ENCODE results near the gene AFMID. TPM values are rescaled to one million over a fixed set of nuclear protein-coding genes. Genes with fewer than 3 reads are reported as not detected.

The AFMID gene
- polyA plus RNA-seq, 1 experiment: 28.0 TPM

DNA sequence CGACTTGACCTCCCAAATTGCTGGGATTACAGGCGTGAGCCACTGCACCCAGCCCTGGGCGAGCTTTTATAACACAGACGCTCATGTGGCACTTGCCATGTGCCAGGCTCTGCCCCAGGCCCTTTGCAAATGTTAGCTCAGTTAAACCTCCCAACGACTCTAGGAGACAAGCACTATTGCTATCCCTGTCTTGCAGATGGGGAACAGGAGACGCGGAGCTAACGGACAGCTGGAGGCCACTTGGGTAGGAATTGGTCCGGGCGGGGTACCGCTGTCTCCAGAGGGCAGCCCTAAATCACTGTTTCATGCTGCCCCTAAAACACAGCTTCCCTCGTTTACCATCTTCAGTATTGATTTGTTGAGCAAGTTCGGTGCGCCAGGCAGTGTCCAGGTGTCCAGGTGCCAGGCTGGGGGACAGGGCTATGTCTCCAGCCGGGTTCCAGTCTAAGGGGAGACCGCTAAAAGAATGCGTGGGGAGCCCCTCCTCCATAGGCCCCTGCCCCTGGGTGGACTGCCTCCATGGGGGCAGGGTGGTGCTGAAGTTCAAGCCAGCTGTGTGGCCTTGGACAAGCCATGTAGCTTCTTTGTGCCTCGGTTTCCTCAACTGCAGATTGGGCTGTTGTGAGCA, 68.0 kb downstream of the AFMID start:
- Histone ChIP-seq H3K36me3 (ENCODE audit: control insufficient read depth, insufficient read depth, low read length) (no peaks in the 10 kb centered on the region), H3K27me3 (ENCODE audit: control insufficient read depth, insufficient read depth, low read length) (peaks cover 2% of the 10 kb centered on the region), H3K4me3 (ENCODE audit: low read depth, low read length) (no peak overlapping the region)
- no peak for DNase-seq (ENCODE audit: low read depth)
- TF ChIP-seq, protein P1, sequence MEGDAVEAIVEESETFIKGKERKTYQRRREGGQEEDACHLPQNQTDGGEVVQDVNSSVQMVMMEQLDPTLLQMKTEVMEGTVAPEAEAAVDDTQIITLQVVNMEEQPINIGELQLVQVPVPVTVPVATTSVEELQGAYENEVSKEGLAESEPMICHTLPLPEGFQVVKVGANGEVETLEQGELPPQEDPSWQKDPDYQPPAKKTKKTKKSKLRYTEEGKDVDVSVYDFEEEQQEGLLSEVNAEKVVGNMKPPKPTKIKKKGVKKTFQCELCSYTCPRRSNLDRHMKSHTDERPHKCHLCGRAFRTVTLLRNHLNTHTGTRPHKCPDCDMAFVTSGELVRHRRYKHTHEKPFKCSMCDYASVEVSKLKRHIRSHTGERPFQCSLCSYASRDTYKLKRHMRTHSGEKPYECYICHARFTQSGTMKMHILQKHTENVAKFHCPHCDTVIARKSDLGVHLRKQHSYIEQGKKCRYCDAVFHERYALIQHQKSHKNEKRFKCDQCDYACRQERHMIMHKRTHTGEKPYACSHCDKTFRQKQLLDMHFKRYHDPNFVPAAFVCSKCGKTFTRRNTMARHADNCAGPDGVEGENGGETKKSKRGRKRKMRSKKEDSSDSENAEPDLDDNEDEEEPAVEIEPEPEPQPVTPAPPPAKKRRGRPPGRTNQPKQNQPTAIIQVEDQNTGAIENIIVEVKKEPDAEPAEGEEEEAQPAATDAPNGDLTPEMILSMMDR (IDR thresholded peaks at IDR 0.05; ENCODE audit: insufficient read depth, low read depth, low read length): no peak
- ChIA-PET CTCF (interaction anchor here (1.5 kb wide), 1 partner anchor 105 kb away, joined by 3 read pairs; the partner anchor contains the start of gene SOCS3), POLR2A (interaction anchor here (0.5 to 0.6 kb wide), 2 partner anchors 50 to 86 kb away, joined by 3 to 9 read pairs; no protein-coding TSS in a partner anchor)

DNA sequence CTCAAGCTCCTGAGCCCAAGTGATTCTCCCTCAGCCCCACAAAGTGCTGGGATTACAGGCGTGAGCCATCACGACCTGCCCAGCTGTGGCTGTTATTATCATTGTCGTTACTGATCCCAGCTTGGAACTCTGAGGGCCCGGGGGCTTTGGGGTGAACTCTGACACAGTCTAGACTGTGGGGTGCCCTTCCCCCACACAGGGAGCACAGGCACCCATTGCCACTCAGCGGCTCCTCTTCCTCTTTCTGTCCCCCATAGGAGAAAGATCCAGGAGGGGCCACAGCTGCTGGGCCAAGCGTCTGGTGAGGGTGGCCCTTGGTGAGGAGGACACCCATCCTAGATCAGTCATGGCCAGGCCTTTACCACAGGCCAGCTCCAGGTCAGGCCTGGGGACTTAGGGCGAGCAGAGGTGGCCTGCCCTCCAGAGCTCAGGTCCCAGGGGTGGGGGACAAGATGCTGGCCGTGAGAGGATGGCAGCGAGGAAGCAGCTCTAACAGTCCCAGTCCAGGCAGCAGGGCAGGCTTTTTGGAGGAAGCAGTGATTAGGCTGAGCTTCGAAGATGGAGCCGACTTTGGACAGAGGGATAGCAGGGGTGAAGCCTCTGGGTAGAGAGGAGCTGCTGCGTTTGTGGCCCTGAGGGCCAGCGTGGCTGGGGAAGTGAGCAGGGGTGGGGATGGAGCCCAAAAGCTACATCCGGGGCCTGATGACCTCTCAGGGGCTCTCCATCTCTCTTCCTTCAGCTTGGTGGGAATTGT, 69.0 kb downstream of the AFMID start:
- TF ChIP-seq, protein P1 (IDR thresholded peaks at IDR 0.05; ENCODE audit: insufficient read depth, low read depth, low read length): no peak
- H3K27me3 ChIP-seq (ENCODE audit: control insufficient read depth, insufficient read depth, low read length): peaks cover 2% of the 10 kb centered on the region; the same call in 1 of the 2 replicates
- ChIA-PET POLR2A (interaction anchor here (0.5 kb wide), 1 partner anchor 98 kb away, joined by 7 read pairs; no protein-coding TSS in a partner anchor), CTCF (interaction anchor here (0.6 to 1.8 kb wide), 4 partner anchors 14 to 143 kb away, joined by 3 to 5 read pairs (median 4); partner anchors contain the start of gene SOCS3)
- no peak overlapping the region for H3K4me3 ChIP-seq (ENCODE audit: low read depth, low read length)
- no peaks in the 10 kb centered on the region for H3K36me3 ChIP-seq (ENCODE audit: control insufficient read depth, insufficient read depth, low read length)
- DNase-seq (ENCODE audit: low read depth): no peak

DNA sequence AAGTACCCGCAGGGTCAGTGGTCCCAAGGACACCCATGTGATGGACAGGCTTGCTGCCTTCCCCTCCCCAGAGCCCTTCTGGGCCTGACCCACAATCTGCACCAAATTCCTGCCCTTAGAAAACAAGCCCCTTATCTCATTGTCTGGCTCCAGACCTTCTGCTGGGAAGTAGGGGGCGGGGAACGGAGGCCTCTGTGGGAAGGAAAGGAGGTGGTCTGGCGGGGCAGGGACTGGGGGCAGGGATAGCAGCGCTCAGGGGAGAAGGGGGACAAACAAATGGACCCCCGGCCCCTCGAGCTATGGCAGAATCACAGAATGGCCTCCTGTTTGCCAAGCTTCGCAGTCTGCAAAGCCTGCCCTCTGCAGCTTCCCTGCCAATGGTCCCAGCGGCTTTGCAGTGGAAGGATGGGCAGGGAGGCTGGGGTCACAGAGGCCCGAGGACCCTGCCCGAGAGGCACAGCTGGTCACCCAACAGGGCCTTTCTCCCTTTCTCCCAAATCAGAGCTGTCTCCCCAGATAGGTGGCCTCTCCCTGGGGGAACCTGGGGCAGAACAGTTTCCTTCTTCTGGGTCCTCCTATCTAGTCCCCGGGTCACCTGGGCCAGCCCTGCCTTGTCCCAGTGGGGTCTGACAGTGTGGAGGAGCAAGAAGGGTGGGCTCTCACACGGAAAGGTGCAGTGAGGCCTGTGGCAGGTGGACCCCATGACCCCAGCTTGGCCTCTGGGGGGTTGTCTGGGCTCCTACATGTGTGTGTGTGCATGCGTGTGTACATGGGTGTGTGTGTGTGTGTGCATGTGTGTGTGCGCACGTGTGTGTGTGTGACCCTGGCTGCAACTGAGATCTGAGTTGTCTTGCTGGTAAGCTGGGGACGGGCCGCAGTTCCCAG, 69.8 kb downstream of the AFMID start:
- ChIA-PET POLR2A (interaction anchor here (0.5 kb wide), 1 partner anchor 97 kb away, joined by 7 read pairs; no protein-coding TSS in a partner anchor), CTCF (interaction anchor here (0.6 to 1.8 kb wide), 3 partner anchors 13 to 144 kb away, joined by 3 to 5 read pairs (median 4); no protein-coding TSS in a partner anchor)
- H3K4me3 ChIP-seq (ENCODE audit: low read depth, low read length): no peak overlapping the region
- H3K27me3 ChIP-seq (ENCODE audit: control insufficient read depth, insufficient read depth, low read length): peaks cover 2% of the 10 kb centered on the region; the same call in 1 of the 2 replicates
- no peaks in the 10 kb centered on the region for H3K36me3 ChIP-seq (ENCODE audit: control insufficient read depth, insufficient read depth, low read length)
- DNase-seq (ENCODE audit: low read depth): no peak
- TF ChIP-seq, protein P1 (IDR thresholded peaks at IDR 0.05; ENCODE audit: insufficient read depth, low read depth, low read length): no peak

Small RNA genes lying within 50 kb of the gene (small RNA-seq; reads per million reads assigned to genes)
- not detected for gene AC087645.1 (ENCODE audit: insufficient read length, low read depth, low replicate concordance)

Other genes with a start within 250 kb of the AFMID start
- 0.91 and 1.7 TPM in 2 replicates for gene TNRC6C, start 228.7 kb upstream of the AFMID start, polyA plus RNA-seq (2011; rRNA removed)
- gene TMC6, start 58.6 kb upstream of the AFMID start, polyA plus RNA-seq (2011; rRNA removed): 0.17 and 0.26 TPM in 2 replicates
- gene TMC8, start 56.6 kb upstream of the AFMID start, polyA plus RNA-seq (2011; rRNA removed): not detected in 2 replicates
- not detected in 2 replicates for gene C17orf99, start 41.0 kb upstream of the AFMID start, polyA plus RNA-seq (2011; rRNA removed)
- 95.6 and 135 TPM in 2 replicates for gene SYNGR2, start 18.8 kb upstream of the AFMID start, polyA plus RNA-seq (2011; rRNA removed)
- 62.5 and 130 TPM in 2 replicates for gene TK1, start 310 bp upstream of the AFMID start, polyA plus RNA-seq (2011; rRNA removed)
- 24.8 and 30.7 TPM in 2 replicates for gene BIRC5, start 26.9 kb downstream of the AFMID start, polyA plus RNA-seq (2011; rRNA removed)
- not detected in 2 replicates for gene TMEM235, start 44.3 kb downstream of the AFMID start, polyA plus RNA-seq (2011; rRNA removed)
- 18.9 and 26.4 TPM in 2 replicates for gene SOCS3, start 172.7 kb downstream of the AFMID start, polyA plus RNA-seq (2011; rRNA removed)
- gene PGS1, start 191.3 kb downstream of the AFMID start, polyA plus RNA-seq (2011; rRNA removed): 26.7 and 37.7 TPM in 2 replicates

Data from BJ (cell line).